DOHH2 (cell line): ENCODE data around the gene COL25A1.
"Not testable (repeated sequence)": the region's sequence is repeated elsewhere in the genome, so short reads cannot be mapped to it uniquely, and the experiment has no call there.

Source experiments
- H3F3A ChIP-seq: fragments of 200-600 bp; sonication (generic), shearing (Covaris generic); 2 replicates; pipeline ENCODE4 v1.6.0; 2016; ENCODE audit warnings: antibody characterized with exemption, mild to moderate bottlenecking; ENCODE audit not compliant: control insufficient read depth, insufficient read depth
- H3K27ac ChIP-seq: fragments of 200-600 bp; sonication (generic); 2 replicates; pipeline ENCODE4 v1.5.1; 2014; ENCODE audit warnings: low read depth, mild to moderate bottlenecking, low read length, moderate library complexity
- H3K27me3 ChIP-seq: fragments of 200-600 bp; sonication (generic); 2 replicates; pipeline ENCODE4 v1.6.1; 2014; ENCODE audit warnings: mild to moderate bottlenecking, low read length, mixed read lengths; ENCODE audit not compliant: control insufficient read depth
- H3K36me3 ChIP-seq: fragments of 200-600 bp; sonication (generic); 2 replicates; pipeline ENCODE4 v1.6.1; 2014; ENCODE audit warnings: mild to moderate bottlenecking, low read length, moderate library complexity, mixed read lengths; ENCODE audit not compliant: control insufficient read depth
- H3K4me1 ChIP-seq: fragments of 200-600 bp; sonication (generic); 2 replicates; pipeline ENCODE4 v1.6.1; 2014; ENCODE audit warnings: mild to moderate bottlenecking, low read length, mixed read lengths; ENCODE audit not compliant: control insufficient read depth
- H3K4me2 ChIP-seq: fragments of 200-600 bp; sonication (generic); 2 replicates; pipeline ENCODE4 v1.6.0; 2014; ENCODE audit warnings: mild to moderate bottlenecking, low read length, moderate library complexity
- H3K4me3 ChIP-seq: fragments of 200-600 bp; sonication (generic); 2 replicates; pipeline ENCODE4 v1.5.1; 2014; ENCODE audit warnings: mild to moderate bottlenecking, low read length, mixed read lengths
- H3K79me2 ChIP-seq: fragments of 200-600 bp; sonication (generic); 2 replicates; pipeline ENCODE4 v1.6.1; 2014; ENCODE audit warnings: mild to moderate bottlenecking, low read length, mixed read lengths; ENCODE audit not compliant: control insufficient read depth
- H3K9me2 ChIP-seq: fragments of 200-600 bp; sonication (generic); replicated peaks from 2 replicates; pipeline ENCODE4 v1.6.1; 2014; ENCODE audit warnings: mild to moderate bottlenecking, low read length, mixed read lengths; ENCODE audit not compliant: control insufficient read depth
- H3K9me3 ChIP-seq: fragments of 200-600 bp; sonication (generic); 2 replicates; pipeline ENCODE4 v1.6.1; 2014; ENCODE audit warnings: antibody characterized with exemption, low read length, mixed read lengths; ENCODE audit not compliant: control insufficient read depth, insufficient read depth
- H4K20me1 ChIP-seq: fragments of 200-600 bp; sonication (generic); 2 replicates; pipeline ENCODE4 v1.6.0; 2014; ENCODE audit warnings: low read depth, mild to moderate bottlenecking, antibody characterized with exemption, low read length, moderate library complexity; ENCODE audit not compliant: control insufficient read depth, insufficient read depth
- EZH2phosphoT487 ChIP-seq: fragments of 200-600 bp; sonication (generic); IDR thresholded peaks from 2 replicates; pipeline ENCODE4 v1.6.1; 2017; ENCODE audit warnings: borderline replicate concordance, mild to moderate bottlenecking, antibody characterized with exemption, low read length, moderate library complexity, mixed read lengths
- TF ChIP-seq, protein P1 (sequence below): fragments of 200-600 bp; sonication (generic); IDR thresholded peaks from one replicate; pipeline ENCODE4 v1.5.1; 2014; ENCODE audit warnings: antibody characterized with exemption, mild to moderate bottlenecking, low read depth, low read length; ENCODE audit not compliant: poor library complexity, severe bottlenecking

COL25A1 gene

DNA sequence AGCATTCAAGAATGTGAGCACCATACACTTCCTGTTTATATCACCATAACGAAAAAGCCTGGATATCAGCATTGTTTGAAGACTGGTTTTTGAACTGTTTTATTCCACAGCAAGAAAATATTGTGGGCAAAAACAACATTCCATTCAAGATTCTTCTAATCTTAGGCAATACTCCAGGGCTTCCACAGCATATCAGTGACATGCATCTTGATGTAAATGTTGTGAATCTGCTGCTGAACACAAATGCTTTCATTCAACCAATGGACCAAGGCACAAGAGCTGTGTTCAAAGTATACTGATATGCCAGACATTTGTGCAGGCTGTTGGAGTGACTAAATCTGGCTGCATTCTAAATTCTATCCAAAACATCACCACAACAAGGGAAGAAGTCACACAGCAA is 279.5 kb downstream of the COL25A1 start:
- no peaks in the 10 kb centered on the region for H3K9me2 ChIP-seq
- no peaks in the 10 kb centered on the region for H3K79me2 ChIP-seq
- no peaks in the 10 kb centered on the region for H3K27me3 ChIP-seq
- H4K20me1 ChIP-seq, result no peaks in the 10 kb centered on the region
- no peak overlapping the region for H3K4me3 ChIP-seq
- TF ChIP-seq, protein P1, sequence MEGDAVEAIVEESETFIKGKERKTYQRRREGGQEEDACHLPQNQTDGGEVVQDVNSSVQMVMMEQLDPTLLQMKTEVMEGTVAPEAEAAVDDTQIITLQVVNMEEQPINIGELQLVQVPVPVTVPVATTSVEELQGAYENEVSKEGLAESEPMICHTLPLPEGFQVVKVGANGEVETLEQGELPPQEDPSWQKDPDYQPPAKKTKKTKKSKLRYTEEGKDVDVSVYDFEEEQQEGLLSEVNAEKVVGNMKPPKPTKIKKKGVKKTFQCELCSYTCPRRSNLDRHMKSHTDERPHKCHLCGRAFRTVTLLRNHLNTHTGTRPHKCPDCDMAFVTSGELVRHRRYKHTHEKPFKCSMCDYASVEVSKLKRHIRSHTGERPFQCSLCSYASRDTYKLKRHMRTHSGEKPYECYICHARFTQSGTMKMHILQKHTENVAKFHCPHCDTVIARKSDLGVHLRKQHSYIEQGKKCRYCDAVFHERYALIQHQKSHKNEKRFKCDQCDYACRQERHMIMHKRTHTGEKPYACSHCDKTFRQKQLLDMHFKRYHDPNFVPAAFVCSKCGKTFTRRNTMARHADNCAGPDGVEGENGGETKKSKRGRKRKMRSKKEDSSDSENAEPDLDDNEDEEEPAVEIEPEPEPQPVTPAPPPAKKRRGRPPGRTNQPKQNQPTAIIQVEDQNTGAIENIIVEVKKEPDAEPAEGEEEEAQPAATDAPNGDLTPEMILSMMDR, result no peak
- no peak for TF ChIP-seq EZH2phosphoT487
- H3K4me2 ChIP-seq, result no peak overlapping the region
- H3K36me3 ChIP-seq, result no peaks in the 10 kb centered on the region
- H3K9me3 ChIP-seq, result no peaks in the 10 kb centered on the region; the same call in 1 of the 2 replicates
- H3F3A ChIP-seq, result no peaks in the 10 kb centered on the region
- H3K27ac ChIP-seq, result no peak overlapping the region
- no peaks in the 10 kb centered on the region for H3K4me1 ChIP-seq

DNA sequence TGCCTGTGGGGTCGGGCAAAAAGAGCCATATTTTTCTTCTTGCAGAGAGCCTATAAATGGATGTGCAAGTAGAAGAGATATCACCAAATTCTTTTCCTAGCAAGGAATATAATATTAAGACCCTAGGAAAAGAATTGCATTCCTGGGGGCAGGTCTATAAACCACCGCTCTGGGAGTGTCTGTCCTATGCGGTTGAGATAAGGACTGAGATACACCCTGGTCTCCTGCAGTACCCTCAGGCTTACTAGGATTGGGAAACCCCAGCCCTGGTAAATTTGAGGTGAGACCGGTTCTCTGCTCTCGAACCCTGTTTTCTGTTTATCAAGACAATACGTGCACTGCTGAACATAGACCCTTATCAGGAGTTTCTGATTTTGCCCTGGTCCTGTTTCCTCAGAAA is 280.8 kb downstream of the COL25A1 start:
- H3K9me3 ChIP-seq, H3K4me3 ChIP-seq, H4K20me1 ChIP-seq, H3K9me2 ChIP-seq, H3K4me2 ChIP-seq, H3K4me1 ChIP-seq, H3F3A ChIP-seq, H3K27me3 ChIP-seq, H3K36me3 ChIP-seq, H3K27ac ChIP-seq, H3K79me2 ChIP-seq: not testable (repeated sequence)

DNA sequence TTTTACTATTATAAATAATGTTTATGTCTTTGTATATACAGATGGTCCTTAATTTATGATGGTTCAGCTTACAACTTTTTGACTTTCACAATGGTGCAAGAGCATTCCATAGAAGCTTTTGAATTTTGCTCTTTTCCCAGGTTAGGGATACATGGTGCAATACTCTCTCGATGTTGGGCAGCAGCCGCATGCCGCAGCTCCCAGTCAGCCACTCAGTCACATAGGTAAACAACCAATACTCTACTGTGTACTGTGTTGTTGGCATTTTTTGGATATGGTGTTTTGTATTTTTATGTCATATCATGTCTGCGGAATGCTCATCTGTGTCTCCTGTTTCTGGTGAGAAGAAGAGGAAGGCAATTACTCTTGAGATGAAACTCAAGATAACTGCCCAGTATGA is 281.6 kb downstream of the COL25A1 start:
- Histone ChIP-seq H3F3A (no peaks in the 10 kb centered on the region), H3K27ac (no peak overlapping the region), H3K36me3 (no peaks in the 10 kb centered on the region), H3K4me2 (no peak overlapping the region), H3K79me2 (no peaks in the 10 kb centered on the region), H3K4me3 (no peak overlapping the region), H3K4me1 (no peaks in the 10 kb centered on the region), H3K9me2 (no peaks in the 10 kb centered on the region), H4K20me1 (no peaks in the 10 kb centered on the region), H3K9me3 (peaks cover 4% of the 10 kb centered on the region; the same call in 1 of the 2 replicates), H3K27me3 (no peaks in the 10 kb centered on the region)
- TF ChIP-seq, protein P1, result no peak
- no peak for TF ChIP-seq EZH2phosphoT487

DNA sequence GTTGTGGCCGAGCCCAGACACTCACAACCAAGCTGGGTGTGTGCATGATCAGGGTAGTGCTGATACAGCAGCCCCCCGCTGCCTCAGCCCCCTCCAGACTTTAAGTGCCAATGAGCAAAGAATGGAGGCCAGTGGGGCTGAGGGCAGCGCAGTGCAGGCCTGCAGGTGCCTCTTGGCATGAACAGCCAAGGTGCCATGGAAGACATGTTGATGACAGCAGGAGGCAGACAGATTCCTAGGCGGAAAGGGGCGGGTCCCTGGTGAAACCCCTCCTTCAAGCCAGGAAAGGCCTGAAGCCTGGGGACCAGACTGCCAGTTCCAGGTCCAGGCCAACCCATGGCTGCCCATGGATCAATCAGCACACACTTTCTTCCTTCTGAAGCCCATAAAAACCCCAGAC is 286.3 kb downstream of the COL25A1 start:
- Histone ChIP-seq H3K9me2 (no peaks in the 10 kb centered on the region), H3K27ac (no peak overlapping the region), H3K9me3 (peaks cover 4% of the 10 kb centered on the region; the same call in 1 of the 2 replicates), H3F3A (no peaks in the 10 kb centered on the region), H4K20me1 (no peaks in the 10 kb centered on the region), H3K4me3 (no peak overlapping the region), H3K36me3 (no peaks in the 10 kb centered on the region), H3K27me3 (no peaks in the 10 kb centered on the region), H3K4me1 (no peaks in the 10 kb centered on the region), H3K79me2 (no peaks in the 10 kb centered on the region), H3K4me2 (no peak overlapping the region)
- TF ChIP-seq EZH2phosphoT487, result no peak
- TF ChIP-seq, protein P1, result no peak
